Measurements from ENCODE around the gene KRTAP19-2. TPM values are rescaled to one million over a fixed set of nuclear protein-coding genes. Genes with fewer than 3 reads are reported as not detected.

The KRTAP19-2 gene
- total RNA-seq, 2 donors from 2014 or later: not detected

- Histone ChIP-seq H3K9me3 (no peaks in the 10 kb centered on the region), H3K36me3 (no peaks in the 10 kb centered on the region), H3K27me3 (no peaks in the 10 kb centered on the region), H3K4me3 (no peak overlapping the region), H3K9ac (ENCODE audit: low read depth in 2 of 2, low read length in 2 of 2) (no peak overlapping the region), H3K27ac (no peak overlapping the region), H3K4me1 (no peaks in the 10 kb centered on the region)
- no peak for DNase-seq
- intact Hi-C loops (cut with DNase I): no loop called here
- TF ChIP-seq CTCF (IDR thresholded peaks at IDR 0.05): no peak
Observed at GRCh38 chr21:30478004-30478403, 9.2 kb downstream of the KRTAP19-2 start.

GRCh38 chr21:30468900-30469714, 18.1 kb downstream of the KRTAP19-2 start:
- H3K27ac ChIP-seq: no peak overlapping the region
- H3K4me3 ChIP-seq: no peak overlapping the region
- intact Hi-C loops (cut with DNase I): no loop called here
- H3K27me3 ChIP-seq: no peaks in the 10 kb centered on the region
- H3K36me3 ChIP-seq: no peaks in the 10 kb centered on the region
- no peak for TF ChIP-seq CTCF (IDR thresholded peaks at IDR 0.05)
- no peak for DNase-seq
- H3K4me1 ChIP-seq: no peaks in the 10 kb centered on the region
- H3K9me3 ChIP-seq: no peaks in the 10 kb centered on the region
- no peak overlapping the region for H3K9ac ChIP-seq (ENCODE audit: low read depth in 2 of 2, low read length in 2 of 2)

GRCh38 chr21:30463713-30464112, 23.5 kb downstream of the KRTAP19-2 start:
- H3K4me3 ChIP-seq: no peak overlapping the region
- H3K9me3 ChIP-seq: no peaks in the 10 kb centered on the region
- H3K4me1 ChIP-seq: no peaks in the 10 kb centered on the region
- H3K9ac ChIP-seq (ENCODE audit: low read depth in 2 of 2, low read length in 2 of 2): no peak overlapping the region
- DNase-seq: no peak
- intact Hi-C loops (cut with DNase I): no loop called here
- no peaks in the 10 kb centered on the region for H3K36me3 ChIP-seq
- TF ChIP-seq CTCF (IDR thresholded peaks at IDR 0.05): no peak
- H3K27ac ChIP-seq: no peak overlapping the region
- no peaks in the 10 kb centered on the region for H3K27me3 ChIP-seq

- H3K27ac ChIP-seq: no peak overlapping the region
- H3K9me3 ChIP-seq: no peaks in the 10 kb centered on the region
- no peak overlapping the region for H3K4me3 ChIP-seq
- no peaks in the 10 kb centered on the region for H3K36me3 ChIP-seq
- DNase-seq: no peak
- no peak for TF ChIP-seq CTCF (IDR thresholded peaks at IDR 0.05)
- H3K9ac ChIP-seq (ENCODE audit: low read depth in 2 of 2, low read length in 2 of 2): no peak overlapping the region
- no peaks in the 10 kb centered on the region for H3K27me3 ChIP-seq
- intact Hi-C loops (cut with DNase I): no loop called here
- H3K4me1 ChIP-seq: no peaks in the 10 kb centered on the region
Observed at GRCh38 chr21:30448514-30448913, 38.7 kb downstream of the KRTAP19-2 start.

GRCh38 chr21:30447056-30447455, 40.2 kb downstream of the KRTAP19-2 start:
- no peaks in the 10 kb centered on the region for H3K9me3 ChIP-seq
- H3K36me3 ChIP-seq: no peaks in the 10 kb centered on the region
- no peaks in the 10 kb centered on the region for H3K4me1 ChIP-seq
- DNase-seq: no peak
- no peak overlapping the region for H3K27ac ChIP-seq
- intact Hi-C loops (cut with DNase I): no loop called here
- no peaks in the 10 kb centered on the region for H3K27me3 ChIP-seq
- TF ChIP-seq CTCF (IDR thresholded peaks at IDR 0.05): no peak
- no peak overlapping the region for H3K4me3 ChIP-seq
- H3K9ac ChIP-seq (ENCODE audit: low read depth in 2 of 2, low read length in 2 of 2): no peak overlapping the region
